BLaER1 (cell line): ENCODE data around the gene AK8.
"Not testable (repeated sequence)": the region's sequence is repeated elsewhere in the genome, so short reads cannot be mapped to it uniquely, and the experiment has no call there.

Experiments used
- H3K27ac ChIP-seq: shearing (Covaris generic); formaldehyde crosslinking; 2 replicates; pipeline ENCODE4 v1.8.1; 2022
- H3K27me3 ChIP-seq: shearing (Covaris generic); formaldehyde crosslinking; 2 replicates; pipeline ENCODE4 v1.8.1; 2022
- H3K36me3 ChIP-seq: shearing (Covaris generic); formaldehyde crosslinking; 2 replicates; pipeline ENCODE4 v1.8.1; 2022
- H3K4me1 ChIP-seq: shearing (Covaris generic); formaldehyde crosslinking; 2 replicates; pipeline ENCODE4 v1.8.1; 2022
- H3K4me2 ChIP-seq: shearing (Covaris generic); formaldehyde crosslinking; 2 replicates; pipeline ENCODE4 v1.8.1; 2022
- H3K4me3 ChIP-seq: shearing (Covaris generic); formaldehyde crosslinking; 2 replicates; pipeline ENCODE4 v1.8.1; 2022
- H3K9ac ChIP-seq: shearing (Covaris generic); formaldehyde crosslinking; 2 replicates; pipeline ENCODE4 v1.8.1; 2022
- H3K9me3 ChIP-seq: shearing (Covaris generic); formaldehyde crosslinking; 2 replicates; pipeline ENCODE4 v1.8.1; 2022
- H4K20me1 ChIP-seq: shearing (Covaris generic); formaldehyde crosslinking; 2 replicates; pipeline ENCODE4 v1.8.1; 2022
- Cebpa-rat ChIP-seq: shearing (Covaris generic); IDR thresholded peaks from 2 replicates; pipeline ENCODE4 v1.8.1; 2022

The AK8 gene

DNA sequence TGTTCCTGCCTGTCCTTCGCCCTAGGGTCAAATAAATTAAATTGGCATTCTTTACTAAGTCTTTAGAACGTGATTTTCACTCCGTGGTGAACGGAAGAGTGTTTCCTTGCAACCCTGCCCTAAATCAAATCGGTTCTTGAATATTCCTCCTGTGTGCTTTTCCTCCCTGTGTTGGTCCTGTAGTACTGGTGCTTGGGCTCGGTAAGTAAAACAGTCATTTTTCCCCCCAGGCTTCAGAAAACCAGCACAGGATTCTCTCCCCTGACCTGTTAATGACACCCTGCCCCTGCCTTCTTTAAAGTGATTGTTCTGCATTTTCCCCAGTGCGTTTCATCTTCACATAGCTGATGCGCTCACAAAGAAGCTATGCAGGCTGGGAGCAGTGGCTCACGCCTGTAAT lies 96.0 kb downstream of the AK8 start:
- H3K4me2 ChIP-seq: no peak overlapping the region
- H3K9me3 ChIP-seq: no peaks in the 10 kb centered on the region
- H4K20me1 ChIP-seq: no peaks in the 10 kb centered on the region
- H3K4me1 ChIP-seq: peaks cover 28% of the 10 kb centered on the region
- H3K27ac ChIP-seq: no peak overlapping the region
- H3K9ac ChIP-seq: no peak overlapping the region
- no peak overlapping the region for H3K4me3 ChIP-seq
- no peak for TF ChIP-seq Cebpa-rat
- H3K36me3 ChIP-seq: no peaks in the 10 kb centered on the region
- H3K27me3 ChIP-seq: no peaks in the 10 kb centered on the region

DNA sequence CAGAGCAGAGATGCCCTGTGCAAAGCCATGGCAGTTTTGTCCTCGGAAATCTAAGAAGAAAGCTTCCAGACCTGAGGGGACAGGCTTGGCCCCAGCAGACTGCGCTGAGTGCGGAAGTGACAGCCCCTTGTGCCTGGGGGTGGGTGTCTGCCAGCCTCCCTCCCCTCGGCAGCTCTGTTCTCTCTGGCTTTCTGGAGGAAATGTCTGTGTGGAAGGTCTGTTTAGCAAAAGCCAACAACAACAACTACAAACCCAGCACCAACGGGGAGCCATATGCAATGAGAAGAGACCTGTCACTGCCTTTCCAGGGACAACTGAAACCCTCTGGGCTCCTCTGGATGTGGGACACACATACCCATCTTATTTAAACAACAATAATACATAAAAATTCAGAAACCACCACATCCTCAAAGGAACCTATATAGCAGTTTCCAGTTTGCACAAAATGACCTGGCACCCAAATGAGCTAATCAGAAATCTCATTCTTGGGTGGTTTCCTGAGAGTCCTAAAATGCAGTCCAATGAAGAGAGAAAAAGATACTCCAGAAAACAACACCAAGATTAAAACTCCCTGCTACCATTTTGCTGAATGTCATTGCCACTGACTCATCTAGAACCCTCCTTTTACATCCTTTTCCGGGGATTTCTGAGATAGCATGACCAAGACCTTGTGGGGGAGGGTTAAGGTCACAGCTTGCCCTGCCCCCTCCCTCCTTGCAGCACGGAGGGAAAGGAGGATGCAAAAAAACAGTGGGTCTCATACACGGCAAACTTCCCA lies 97.7 kb downstream of the AK8 start:
- H3K9me3 ChIP-seq: no peaks in the 10 kb centered on the region
- peaks cover 30% of the 10 kb centered on the region for H3K4me1 ChIP-seq
- H3K4me2 ChIP-seq: no peak overlapping the region
- no peak overlapping the region for H3K9ac ChIP-seq
- H3K36me3 ChIP-seq: no peaks in the 10 kb centered on the region
- no peak for TF ChIP-seq Cebpa-rat
- H3K27ac ChIP-seq: no peak overlapping the region
- no peaks in the 10 kb centered on the region for H4K20me1 ChIP-seq
- H3K27me3 ChIP-seq: no peaks in the 10 kb centered on the region
- H3K4me3 ChIP-seq: no peak overlapping the region

DNA sequence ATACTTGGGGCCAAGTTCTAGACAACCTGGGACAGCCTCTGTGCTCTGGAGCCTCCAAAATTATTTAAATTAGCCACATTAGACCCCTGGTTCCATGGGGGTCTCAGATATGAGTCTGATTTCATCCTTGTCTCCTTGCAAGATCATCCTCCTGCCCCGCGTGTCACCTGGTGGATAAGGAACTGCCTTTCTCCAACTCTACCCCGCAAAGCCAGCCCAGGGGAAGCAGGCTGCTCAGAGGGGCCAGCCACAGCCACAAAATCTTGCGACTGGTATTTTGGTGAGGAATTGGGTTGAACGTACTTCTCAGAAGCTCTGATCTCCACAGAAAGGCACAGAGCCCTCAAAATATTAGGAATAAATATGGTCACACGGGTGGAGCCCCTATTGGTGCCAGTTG lies 101.2 kb downstream of the AK8 start:
- no peak overlapping the region for H3K27ac ChIP-seq
- H3K9ac ChIP-seq: no peak overlapping the region
- H3K27me3 ChIP-seq: no peaks in the 10 kb centered on the region
- H3K4me2 ChIP-seq: peak overlapping the region; percentile 57
- no peak overlapping the region for H3K4me3 ChIP-seq
- peaks cover 5% of the 10 kb centered on the region for H3K9me3 ChIP-seq
- H3K4me1 ChIP-seq: peaks cover 22% of the 10 kb centered on the region
- H3K36me3 ChIP-seq: no peaks in the 10 kb centered on the region
- TF ChIP-seq Cebpa-rat: no peak
- H4K20me1 ChIP-seq: no peaks in the 10 kb centered on the region

DNA sequence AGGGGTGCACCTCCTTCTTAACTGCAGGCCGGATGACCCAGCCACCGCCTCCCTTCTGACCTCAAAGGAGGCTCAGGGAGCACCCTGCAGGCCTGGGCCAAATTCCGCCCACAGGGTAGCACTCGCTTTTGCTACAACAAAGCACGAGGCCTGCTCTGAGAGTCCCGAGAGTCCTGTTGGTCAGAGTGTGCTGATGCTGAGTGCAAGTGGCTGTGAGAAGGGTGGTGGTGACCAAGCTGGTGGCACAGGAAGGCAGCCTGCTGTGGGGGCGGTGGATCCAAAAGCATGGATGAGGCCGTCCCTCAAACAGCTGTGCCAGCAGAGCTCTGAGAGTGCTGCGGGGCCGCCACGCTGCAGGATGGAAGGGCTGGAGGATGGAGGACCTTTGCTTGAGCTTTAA lies 101.8 kb downstream of the AK8 start:
- Histone ChIP-seq H3K9me3 (peaks cover 11% of the 10 kb centered on the region), H3K36me3 (no peaks in the 10 kb centered on the region), H3K27me3 (no peaks in the 10 kb centered on the region), H4K20me1 (no peaks in the 10 kb centered on the region), H3K4me2 (peak overlapping the region; percentile 57), H3K4me3 (no peak overlapping the region), H3K4me1 (peaks cover 22% of the 10 kb centered on the region), H3K27ac (no peak overlapping the region), H3K9ac (no peak overlapping the region)
- no peak for TF ChIP-seq Cebpa-rat

- Histone ChIP-seq H4K20me1 (no peaks in the 10 kb centered on the region), H3K27ac (no peak overlapping the region), H3K27me3 (no peaks in the 10 kb centered on the region), H3K4me1 (peaks cover 26% of the 10 kb centered on the region), H3K9ac (no peak overlapping the region), H3K9me3 (peaks cover 14% of the 10 kb centered on the region), H3K4me2 (no peak overlapping the region), H3K36me3 (no peaks in the 10 kb centered on the region), H3K4me3 (no peak overlapping the region)
- TF ChIP-seq Cebpa-rat: no peak
Measured at GRCh38 chr9:132775720-132776119, 102.4 kb downstream of the AK8 start.

GRCh38 chr9:132774886-132775285 lies 103.2 kb downstream of the AK8 start:
- H3K9ac ChIP-seq: no peak overlapping the region
- no peak overlapping the region for H3K4me2 ChIP-seq
- no peak for TF ChIP-seq Cebpa-rat
- H3K27ac ChIP-seq: no peak overlapping the region
- no peaks in the 10 kb centered on the region for H3K36me3 ChIP-seq
- H3K4me1 ChIP-seq: peaks cover 31% of the 10 kb centered on the region
- no peaks in the 10 kb centered on the region for H3K27me3 ChIP-seq
- no peak overlapping the region for H3K4me3 ChIP-seq
- H3K9me3 ChIP-seq: peaks cover 14% of the 10 kb centered on the region
- no peaks in the 10 kb centered on the region for H4K20me1 ChIP-seq

GRCh38 chr9:132773764-132774339 lies 104.2 kb downstream of the AK8 start:
- no peak overlapping the region for H3K4me2 ChIP-seq
- no peaks in the 10 kb centered on the region for H3K36me3 ChIP-seq
- no peak overlapping the region for H3K4me3 ChIP-seq
- no peak overlapping the region for H3K9ac ChIP-seq
- no peaks in the 10 kb centered on the region for H3K27me3 ChIP-seq
- peaks cover 14% of the 10 kb centered on the region for H3K9me3 ChIP-seq
- H3K4me1 ChIP-seq: peaks cover 31% of the 10 kb centered on the region
- H3K27ac ChIP-seq: no peak overlapping the region
- H4K20me1 ChIP-seq: no peaks in the 10 kb centered on the region
- no peak for TF ChIP-seq Cebpa-rat

GRCh38 chr9:132773093-132773492 lies 105.0 kb downstream of the AK8 start:
- no peak overlapping the region for H3K4me2 ChIP-seq
- no peaks in the 10 kb centered on the region for H4K20me1 ChIP-seq
- no peak overlapping the region for H3K4me3 ChIP-seq
- no peak for TF ChIP-seq Cebpa-rat
- no peaks in the 10 kb centered on the region for H3K36me3 ChIP-seq
- no peaks in the 10 kb centered on the region for H3K27me3 ChIP-seq
- no peak overlapping the region for H3K27ac ChIP-seq
- H3K9ac ChIP-seq: no peak overlapping the region
- peaks cover 14% of the 10 kb centered on the region for H3K9me3 ChIP-seq
- peaks cover 38% of the 10 kb centered on the region for H3K4me1 ChIP-seq

DNA sequence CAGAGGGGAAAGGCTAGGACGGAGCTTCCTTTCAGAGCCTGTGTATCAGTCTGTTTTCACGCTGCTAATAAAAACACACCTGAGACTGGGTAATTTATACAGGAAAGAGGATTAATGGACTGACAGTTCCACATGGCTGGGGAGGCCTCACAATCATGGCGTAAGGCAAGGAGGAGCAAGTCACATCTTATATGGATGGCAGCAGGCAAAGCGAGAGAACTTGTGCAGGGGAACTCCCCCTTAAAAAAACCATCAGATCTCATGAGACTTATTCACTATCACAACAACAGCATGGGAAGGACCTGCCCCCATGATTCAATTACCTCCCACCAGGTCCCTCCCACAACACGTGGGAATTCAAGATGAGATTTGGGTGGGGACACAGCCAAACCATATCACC lies 106.3 kb downstream of the AK8 start:
- H3K4me3 ChIP-seq, H3K9ac ChIP-seq, H3K36me3 ChIP-seq, H3K27me3 ChIP-seq, H4K20me1 ChIP-seq, H3K27ac ChIP-seq, H3K4me2 ChIP-seq: not testable (repeated sequence)
- Histone ChIP-seq H3K9me3 (peaks cover 14% of the 10 kb centered on the region), H3K4me1 (peaks cover 29% of the 10 kb centered on the region)

DNA sequence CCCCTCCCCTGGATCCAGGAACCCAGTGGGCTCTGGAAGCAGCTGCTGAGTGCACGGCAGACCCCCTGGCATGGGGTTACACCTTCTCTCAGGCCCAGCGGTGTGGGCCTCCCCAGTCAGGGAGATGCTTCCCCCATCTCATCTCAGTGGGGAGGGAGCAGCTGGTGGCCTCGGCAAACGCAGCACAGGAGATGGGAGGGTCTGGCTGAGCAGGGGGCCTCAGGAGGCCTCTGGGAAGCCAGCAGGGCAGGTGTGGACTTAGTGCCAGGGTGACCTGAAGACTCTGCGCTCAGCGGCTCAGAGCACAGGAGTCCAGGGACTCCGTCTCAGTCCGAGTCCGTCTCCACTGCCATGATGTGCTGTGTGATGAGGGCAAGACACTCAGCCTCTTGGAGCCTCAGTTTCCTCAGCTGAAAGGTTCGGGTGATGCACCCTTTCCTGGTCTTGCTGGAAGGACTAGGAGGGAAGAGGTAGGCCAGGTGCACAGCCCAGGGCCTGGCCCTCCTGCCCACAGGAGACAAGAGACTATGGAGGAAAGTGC lies 107.2 kb downstream of the AK8 start:
- Histone ChIP-seq H3K9ac (peak overlapping the region; percentile 84), H3K4me3 (peak overlapping the region; percentile 78)

More for the DNA sequence above, 107.2 kb downstream of the AK8 start:
- H3K27ac ChIP-seq: peak overlapping the region; percentile 86
- peaks cover 20% of the 10 kb centered on the region for H3K4me1 ChIP-seq
- no peaks in the 10 kb centered on the region for H3K36me3 ChIP-seq
- H4K20me1 ChIP-seq: no peaks in the 10 kb centered on the region
- peak overlapping the region; percentile 96 for H3K4me2 ChIP-seq
- H3K27me3 ChIP-seq: no peaks in the 10 kb centered on the region
- TF ChIP-seq Cebpa-rat: no peak
- peaks cover 14% of the 10 kb centered on the region for H3K9me3 ChIP-seq
